NCI-H1436 treated with DMSO at 0.1 percent for 48 hours (cell line): Measurements from ENCODE around the gene METTL4.
"Not testable (repeated sequence)": the region's sequence is repeated elsewhere in the genome, so short reads cannot be mapped to it uniquely, and the experiment has no call there.

ENCODE experiments used
- DNase-seq: peaks from one replicate; lab custom pipeline; 2025; lab: John Stamatoyannopoulos, UW

Gene METTL4

DNA sequence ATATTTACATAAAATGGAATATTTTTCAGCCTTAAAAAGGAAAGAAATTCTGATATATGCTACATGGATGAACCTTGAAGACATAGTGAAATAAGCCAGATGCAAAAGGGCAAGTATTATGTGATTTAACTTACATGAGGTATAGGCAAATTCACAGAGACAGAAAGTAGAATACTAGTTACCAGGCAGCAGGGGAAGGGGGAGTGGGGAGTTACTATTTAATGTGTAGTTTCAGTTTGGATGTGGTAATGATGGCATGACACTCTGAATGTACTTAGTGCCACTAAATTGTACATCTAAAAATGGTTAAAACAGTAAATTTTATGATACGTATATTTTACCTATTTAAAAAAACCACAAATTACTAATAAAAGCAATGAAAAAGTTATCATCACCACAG, 12.1 kb downstream of the METTL4 start:
- DNase-seq, result no peak

DNA sequence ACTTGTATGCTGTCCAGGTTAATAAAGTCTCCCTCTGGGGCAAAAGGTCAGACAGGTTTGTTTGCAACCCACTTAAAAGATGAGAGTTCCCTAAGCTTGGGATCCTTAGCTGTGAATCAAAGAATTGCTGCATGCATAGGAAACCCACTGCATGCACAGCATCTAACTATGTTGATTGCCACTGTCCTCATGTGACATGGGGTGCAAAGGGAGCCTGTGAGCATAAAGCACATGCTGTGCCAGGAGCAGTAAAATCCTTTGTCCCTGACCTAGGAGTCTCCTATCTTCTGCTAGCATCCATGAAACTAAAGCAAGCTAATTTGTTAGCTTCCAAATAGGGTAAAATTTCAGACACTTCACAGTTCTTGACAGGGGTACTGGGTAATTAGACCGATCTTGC, 13.8 kb downstream of the METTL4 start:
- no peak for DNase-seq

DNA sequence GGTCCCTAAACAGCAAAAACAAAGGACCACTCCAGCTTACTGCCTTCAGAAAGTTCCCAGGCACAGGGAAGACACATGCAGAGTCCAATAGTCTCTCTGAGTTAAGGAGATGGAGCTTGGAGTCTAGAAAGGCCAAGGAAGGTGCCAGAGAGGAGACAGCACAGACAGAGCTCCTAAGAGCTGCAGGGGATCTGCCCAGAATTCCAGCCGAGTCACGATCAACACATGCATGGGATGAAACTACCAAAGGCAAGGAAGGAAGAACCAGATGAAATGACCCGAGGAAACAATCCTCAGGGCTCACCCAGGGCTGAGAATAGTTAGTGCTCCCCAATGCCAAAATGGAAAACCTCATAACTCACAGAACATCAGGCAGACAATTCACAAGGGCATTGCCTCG, 15.4 kb downstream of the METTL4 start:
- no peak for DNase-seq

DNA sequence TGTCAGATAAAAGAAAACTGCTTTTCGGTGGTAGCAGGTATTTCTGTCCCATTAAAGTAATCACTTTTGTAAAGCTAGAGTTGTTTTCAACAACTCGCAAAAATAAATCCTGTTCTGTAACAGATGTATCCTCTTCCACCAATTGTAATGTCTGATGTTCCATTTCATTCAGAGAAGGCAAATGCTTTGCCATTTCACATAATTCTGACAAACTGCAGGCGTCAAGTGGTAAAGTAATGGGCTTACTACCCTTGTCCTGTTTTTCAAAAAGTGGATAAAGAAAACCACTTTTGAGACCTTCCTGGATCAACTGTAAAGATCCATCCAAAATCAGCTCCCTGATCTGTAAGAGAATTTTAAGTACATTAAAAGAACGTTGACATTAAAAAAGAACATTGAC, 16.6 kb downstream of the METTL4 start:
- DNase-seq, result no peak

DNA sequence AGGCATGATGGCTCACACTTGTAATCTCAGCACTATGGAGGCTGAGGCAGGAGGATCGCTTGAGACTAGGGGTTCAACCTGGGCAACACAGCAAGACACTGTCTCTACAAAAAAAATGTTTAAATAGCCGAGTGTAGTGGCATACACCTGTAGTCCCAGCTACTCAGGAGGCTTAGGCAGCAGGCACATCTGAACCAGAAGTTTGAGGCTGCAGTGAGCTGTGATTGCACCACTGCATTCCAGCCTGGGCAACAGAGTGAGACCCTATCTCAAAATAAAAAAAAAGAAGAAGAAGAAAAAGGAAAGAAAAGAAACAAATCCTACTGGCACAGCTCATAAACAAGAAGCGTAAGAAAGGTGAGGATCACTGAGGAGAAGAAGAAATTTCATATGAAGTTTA, 19.9 kb downstream of the METTL4 start:
- no peak for DNase-seq

DNA sequence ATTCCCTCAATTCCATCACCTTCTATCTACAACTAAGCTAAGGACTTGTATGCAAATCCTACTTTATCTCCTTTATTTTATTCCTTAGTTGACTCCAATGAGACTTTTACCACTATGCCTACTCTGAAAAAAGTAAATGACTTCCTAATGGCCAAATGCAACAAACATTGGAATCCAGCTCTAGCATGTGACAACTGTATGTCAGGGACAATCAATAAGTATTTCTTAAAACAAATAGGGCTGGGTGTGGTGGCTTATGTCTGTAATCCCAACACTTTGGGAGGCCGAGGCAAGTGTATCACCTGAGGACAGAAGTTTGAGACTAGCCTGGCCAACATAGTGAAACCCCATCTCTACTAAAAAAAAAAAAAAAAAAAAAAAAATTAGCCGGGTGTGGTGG, 21.8 kb downstream of the METTL4 start:
- no peak for DNase-seq

DNA sequence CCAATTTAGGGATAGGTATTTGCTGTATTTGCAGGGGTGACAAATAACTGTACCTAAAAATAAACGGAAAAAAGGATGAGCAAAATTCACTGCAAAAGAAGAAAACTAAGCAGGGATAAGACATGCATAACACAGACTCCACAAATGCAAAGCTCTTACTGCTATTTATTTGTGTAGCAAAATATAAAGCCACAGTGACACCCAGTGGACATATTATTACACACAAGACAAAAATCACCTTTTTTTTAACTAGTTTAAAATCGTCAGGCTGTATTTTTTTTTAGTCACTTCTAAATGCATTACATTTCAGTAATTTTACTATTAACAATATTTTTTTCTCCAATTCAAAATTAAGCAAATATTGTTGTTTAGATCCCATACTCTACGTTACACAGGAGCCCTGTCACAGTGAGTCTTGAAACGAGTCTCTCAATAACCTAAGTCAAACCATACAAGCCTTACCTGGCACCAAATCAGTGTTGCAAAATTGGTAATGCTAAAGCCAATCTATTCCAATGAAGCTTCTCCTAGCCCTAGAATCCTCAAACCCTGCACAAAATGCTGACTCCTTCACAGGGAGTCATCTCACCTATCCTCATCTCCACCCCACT, 23.7 kb downstream of the METTL4 start:
- no peak for DNase-seq

DNA sequence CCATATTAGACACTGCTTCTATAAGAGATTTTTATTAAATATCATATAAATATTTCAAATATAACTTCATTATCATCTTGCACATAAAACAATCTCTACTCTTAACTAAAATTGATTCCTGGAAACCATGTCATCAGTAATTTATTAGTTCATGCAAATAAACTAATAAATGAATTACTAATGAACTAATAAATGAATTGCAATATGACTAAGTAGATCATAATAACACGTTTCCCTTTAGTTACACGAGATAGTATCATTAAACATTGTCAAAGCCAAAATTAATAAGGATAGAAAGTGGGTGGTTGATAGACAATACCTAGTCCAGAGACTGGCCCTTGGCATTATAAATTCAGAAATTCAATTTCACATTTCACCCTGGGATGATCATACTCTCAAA, 26.1 kb downstream of the METTL4 start:
- no peak for DNase-seq

DNA sequence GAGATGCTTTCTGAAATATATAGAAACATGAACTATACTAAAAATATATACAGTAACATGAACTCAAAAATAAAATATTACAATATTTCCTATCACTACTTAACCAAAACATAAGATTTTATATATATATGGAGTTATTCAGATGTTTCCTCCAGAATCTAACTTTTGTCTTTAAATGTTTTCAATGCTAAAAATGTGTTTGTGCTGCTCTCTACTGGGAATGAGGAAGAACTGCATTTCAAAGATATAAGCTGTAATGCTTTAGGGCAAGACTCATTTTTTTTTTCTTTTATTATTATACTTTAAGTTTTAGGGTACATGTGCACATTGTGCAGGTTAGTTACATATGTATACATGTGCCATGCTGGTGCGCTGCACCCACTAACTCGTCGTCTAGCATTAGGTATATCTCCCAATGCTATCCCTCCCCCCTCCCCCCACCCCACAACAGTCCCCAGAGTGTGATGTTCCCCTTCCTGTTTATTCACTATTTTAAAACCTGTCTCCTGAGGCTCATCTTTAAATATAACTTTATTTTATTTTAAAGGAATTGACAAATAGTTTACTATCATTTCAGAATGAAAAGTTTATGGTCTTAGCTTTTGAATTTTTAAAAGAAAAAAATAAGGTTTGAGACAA, 29.3 kb downstream of the METTL4 start:
- not testable (repeated sequence) for DNase-seq

DNA sequence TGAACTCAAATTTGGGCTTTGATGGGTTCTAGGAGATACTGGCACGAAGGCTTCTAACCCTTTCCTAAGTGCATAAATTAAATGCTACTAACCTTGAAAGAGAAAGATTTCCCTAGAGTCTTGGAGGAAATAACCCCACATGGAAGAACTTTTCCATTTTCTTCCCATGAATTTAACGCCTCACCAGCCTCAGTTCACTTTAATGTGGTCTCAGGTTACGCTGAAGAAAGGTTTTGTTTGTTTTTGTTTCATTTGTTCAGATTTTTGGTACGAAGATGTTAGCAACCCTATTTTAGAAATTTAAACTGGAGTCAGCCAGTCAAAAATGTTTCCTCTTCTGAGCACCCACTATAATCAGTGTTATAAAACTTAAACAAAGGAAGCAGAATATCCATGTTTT, 30.7 kb downstream of the METTL4 start:
- no peak for DNase-seq

DNA sequence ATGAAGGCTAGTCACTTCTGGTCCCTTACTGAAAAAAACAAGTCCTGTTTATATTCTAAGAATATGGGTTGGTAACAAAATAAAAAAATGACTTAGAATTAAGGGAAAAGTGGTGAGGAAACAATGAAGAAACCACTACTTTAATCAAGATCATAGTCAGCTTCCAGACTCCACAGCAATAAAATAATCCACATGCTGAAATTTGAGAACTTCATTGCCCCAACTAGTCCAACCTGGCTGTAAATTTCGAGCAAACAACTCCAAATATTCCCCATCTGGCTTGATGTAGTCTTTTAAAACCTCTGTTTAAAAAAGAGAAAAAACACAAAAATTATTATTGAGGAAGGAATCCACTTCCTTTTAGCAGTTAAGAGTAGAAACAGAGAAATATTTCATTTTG, 32.5 kb downstream of the METTL4 start:
- no peak for DNase-seq

DNA sequence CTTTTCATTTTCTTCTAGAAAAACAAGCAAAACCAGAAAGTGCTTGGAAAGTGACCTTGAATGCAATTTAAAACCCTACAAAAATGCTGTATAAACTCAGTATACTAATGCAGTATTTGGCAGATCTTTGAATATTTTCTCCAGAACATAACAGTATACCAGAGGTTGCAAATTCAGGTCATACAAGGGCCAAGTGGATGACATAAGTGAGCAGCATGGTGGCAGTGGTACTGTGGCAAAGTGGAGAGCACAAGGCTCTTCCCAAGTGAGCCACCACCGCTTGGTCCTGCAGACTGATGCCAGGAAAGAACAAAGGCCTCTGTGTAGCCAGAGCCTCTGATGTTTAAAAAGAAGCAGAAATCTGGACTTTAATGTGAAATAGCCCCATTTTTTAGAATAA, 33.1 kb downstream of the METTL4 start:
- no peak for DNase-seq

DNA sequence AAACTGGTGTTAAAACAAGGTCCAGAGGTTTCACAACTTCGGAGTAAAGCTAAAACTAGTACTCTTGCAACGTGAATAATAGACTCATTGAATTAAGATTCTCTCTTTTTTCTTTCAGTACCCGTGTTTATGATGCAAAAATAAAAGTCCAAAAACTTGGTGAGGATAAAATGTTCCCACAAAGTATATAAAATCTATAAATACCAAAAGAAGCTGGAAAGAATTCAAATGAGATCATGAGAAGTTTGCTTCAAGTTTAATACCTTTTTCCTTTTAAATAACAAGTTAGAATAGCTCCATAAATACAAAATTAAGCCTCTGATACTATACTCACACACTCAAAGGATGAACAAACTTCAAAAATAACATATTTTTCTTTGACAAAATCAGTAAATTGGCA, 34.0 kb downstream of the METTL4 start:
- no peak for DNase-seq

DNA sequence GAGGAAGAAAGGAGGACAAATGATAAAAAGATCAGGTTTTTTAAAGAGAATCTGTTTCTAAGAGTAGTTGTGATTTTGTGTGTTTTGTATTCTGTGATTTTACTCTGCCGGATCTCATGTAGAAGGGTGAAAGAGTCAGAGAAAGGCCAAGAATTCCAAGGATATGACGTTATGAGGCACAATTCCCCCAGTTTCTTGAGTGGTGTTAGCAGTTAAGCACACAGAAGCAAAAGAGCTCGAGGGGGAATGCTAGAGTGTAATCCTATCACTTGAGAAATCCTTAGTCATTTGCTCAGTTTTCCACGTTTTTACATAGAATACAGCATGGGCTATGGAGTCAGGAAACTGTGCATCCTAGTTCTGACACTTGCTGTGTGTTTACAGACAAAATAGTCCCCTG, 34.8 kb downstream of the METTL4 start:
- DNase-seq, result no peak

DNA sequence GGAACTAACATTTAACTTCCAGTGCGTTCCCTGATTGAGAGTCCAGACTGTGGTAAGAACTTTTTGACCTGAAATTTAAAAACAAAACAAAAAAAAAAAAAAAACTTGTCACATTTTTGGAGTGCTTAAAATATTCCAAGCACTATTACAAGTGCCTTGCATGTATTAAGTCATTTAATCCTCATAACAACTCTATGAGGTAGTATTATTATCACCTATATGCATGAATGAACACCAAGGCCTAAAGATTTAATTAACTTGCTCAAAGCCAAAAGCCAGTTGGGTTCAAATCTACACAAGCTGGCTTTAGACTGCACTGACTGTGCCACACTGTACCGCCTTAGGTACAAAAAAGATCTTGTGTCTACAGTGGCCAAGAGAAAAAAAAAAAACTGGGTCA, 35.2 kb downstream of the METTL4 start:
- DNase-seq, result no peak

DNA sequence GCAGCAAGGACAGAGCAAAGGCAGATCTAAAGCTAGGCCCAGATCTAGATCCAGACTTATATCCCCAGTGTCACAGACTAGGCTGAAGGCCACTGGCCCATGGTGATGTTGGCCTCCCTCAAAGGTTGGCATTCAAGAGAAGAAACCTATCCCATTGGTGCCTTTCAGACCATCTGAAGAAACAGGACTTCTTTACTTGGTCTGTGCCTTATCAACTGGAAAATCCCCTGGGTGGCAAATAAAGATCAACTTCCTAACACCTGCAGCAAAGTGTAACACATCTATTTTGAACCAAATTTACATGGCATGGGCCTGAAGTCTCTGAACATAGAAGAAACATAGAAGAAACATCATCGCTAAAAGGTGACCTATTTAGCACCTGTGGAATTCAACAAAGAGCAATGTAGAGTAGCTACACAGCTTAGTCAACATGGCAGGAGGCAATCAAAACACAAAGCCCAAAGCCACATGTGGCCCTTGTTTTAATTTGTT, 35.8 kb downstream of the METTL4 start:
- DNase-seq, result no peak

DNA sequence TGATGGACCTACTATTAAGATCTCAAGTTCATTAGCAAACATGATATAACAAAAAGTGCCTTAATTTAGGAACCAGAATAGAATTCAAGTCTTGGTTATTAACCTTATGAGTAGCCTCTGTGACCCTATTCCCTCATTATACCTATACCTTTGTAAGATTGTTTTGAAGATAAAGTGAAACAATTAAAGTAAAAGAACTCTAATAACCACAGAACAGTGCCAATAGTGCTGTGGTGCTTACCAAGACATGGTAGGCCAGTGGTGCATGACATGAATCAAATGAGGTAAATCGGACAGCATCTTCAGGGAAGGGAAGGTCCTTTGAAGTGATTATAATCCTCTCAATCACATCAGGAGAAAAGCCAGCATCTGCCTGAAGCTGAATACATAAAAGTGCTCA, 36.4 kb downstream of the METTL4 start:
- no peak for DNase-seq

DNA sequence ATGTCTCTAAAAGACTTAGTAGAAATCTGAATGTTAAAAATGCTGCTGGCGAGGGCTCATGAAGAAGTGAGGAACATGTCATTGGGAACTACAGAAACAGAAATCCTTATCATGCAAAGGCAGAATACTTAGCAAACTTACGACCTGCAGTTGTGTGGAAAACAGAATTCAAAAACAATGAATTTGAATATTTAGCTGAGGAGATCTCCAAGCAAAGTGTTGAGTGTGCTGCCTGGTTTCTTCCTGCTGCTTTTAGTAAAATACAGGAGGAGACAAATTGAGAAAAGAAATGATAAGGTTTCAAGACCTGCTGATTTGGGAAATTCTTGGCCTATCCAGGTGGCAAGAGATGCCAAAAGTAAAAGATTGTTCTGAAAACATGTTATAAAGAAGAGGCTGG, 38.5 kb downstream of the METTL4 start:
- no peak for DNase-seq

DNA sequence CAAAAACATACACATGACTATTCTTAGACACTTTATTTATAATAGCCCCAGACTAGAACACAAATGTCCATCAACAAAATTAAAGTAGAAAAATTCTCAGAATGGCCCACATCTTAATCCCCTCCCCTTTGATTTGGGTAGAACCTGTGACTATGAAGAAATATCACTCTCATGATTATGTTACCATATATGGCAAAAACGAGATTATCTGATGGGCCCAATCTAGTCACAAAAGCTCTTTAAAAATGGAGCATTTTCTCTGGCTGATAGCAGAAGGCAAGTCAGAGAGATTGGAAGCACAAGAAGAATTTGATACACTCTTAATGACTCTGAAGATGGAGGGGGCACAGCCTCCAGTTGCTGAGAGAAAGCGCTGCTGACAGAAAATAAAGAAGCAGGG, 39.6 kb downstream of the METTL4 start:
- DNase-seq, result no peak

DNA sequence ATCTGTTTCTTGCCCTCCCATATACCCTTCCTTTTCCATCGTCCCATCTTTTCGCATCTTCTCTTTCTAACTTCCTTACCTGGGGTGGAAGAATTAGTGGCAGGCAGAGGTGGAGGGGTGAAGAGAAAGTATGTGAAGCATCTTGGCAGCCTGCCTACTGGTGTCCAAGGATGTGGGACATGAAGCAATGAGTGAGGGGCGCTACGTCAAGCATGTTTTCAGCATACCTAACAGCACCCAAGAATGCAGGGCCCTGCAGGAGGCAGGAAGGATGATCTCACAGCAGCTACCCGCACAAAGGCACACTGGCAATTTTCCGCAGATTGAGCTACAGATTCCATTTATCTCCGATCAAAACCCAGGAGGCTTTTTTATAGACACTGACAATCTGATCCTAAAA, 42.2 kb downstream of the METTL4 start:
- no peak for DNase-seq

DNA sequence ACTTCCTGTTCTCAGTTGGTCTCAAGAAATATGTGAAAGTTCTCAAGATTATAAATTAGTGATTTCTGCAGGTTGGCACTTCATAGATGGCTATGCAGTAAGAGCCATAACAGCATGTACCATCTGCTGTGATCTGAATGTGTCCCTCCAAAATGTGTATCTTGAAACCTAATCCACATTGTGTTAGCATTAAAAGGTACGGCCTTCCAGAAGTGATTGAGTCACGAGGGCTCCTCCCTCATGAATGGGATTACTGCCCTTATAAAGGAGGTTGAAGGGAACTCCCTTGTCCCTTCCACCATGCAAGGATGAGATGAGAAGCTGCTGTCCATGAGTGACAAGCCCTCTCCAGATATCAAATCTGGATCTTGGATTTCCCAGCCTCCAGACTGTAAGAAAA, 45.0 kb downstream of the METTL4 start:
- DNase-seq, result no peak

DNA sequence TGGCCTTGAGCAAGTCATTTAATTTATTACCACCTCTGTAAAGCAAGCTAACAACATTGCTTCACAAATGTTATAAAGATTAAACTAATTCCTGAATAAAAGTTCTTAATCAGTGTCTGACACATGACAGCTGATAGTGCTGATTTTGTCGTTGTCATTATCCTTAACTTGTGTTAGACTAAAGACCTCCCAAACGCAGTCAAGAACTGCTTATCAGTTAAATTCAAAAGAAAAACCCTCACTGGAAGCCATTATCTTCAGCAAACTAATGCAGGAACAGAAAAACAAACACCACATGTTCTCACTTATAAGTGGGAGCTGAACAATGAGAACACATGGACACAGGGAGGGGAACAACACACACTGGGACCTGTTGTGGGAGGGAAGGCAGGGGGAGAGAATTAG, 46.5 kb downstream of the METTL4 start:
- DNase-seq, result not testable (repeated sequence)

DNA sequence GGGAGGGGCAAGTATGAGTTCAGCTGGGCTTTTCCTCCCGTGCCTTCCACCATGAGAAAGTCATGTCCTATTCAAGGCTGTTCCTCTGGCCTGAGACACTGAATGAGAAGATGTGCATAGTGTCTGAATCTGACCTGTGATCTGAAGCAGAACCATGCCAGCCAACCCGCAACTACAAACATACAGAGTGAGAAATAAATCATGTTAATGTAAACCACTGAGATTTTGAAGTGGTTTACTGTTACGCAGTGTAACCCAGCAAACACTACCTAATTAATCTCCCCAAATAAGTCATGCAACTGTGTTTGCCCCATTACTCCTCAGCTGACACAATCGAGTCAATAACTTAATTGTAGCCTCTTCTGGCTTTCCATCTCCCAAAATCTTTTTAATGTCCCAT, 49.2 kb downstream of the METTL4 start:
- no peak for DNase-seq

DNA sequence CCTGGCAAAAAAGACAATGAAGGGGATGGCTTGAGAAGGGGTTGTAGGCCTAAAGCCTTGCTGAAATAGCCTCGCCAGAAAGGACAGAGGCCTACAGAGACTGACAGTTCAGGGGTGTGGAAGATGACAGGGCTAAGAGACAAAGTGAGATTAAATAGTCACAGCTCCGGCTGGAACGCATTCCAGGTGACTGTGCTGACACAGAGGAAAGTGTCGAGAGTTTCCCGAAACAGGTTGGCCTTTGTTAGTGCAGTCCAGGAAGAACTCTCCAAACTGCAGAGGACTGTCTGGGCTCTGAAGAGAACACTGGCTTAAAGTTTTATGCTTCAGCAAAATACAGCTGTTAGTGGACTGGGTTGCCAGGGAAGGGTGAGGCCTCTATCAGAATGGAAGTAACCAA, 52.8 kb downstream of the METTL4 start:
- DNase-seq, result no peak
